Neural progenitor cell (in vitro differentiated cells): Measurements from ENCODE around the gene LAP3. TPM values are rescaled to one million over a fixed set of nuclear protein-coding genes. Genes with fewer than 3 reads are reported as not detected.

Source experiments
- DNase-seq: peaks from one replicate; pipeline ENCODE4 v3.0.0-alpha.2; 2016; ENCODE audit warnings: low spot score
- H2AFZ ChIP-seq: fragments of 200-600 bp; sonication (generic); replicated peaks from 2 replicates; pipeline ENCODE4 v1.6.1; 2016; ENCODE audit warnings: antibody characterized with exemption
- H3F3A ChIP-seq: fragments of 200-600 bp; sonication (generic); 2 replicates; pipeline ENCODE4 v1.6.1; 2016; ENCODE audit warnings: antibody characterized with exemption, low read depth
- H3K27ac ChIP-seq: fragments of 200-600 bp; sonication (generic); 2 replicates; pipeline ENCODE4 v1.5.1; 2016; ENCODE audit warnings: mild to moderate bottlenecking
- H3K27me3 ChIP-seq: fragments of 200-600 bp; sonication (generic); 2 replicates; pipeline ENCODE4 v1.6.1; 2016; ENCODE audit warnings: mild to moderate bottlenecking, moderate library complexity
- H3K36me3 ChIP-seq: fragments of 200-600 bp; sonication (generic); 2 replicates; pipeline ENCODE4 v1.5.1; 2016
- H3K4me1 ChIP-seq: fragments of 200-600 bp; sonication (generic); 2 replicates; pipeline ENCODE4 v1.6.1; 2016; ENCODE audit warnings: mixed run types
- H3K4me2 ChIP-seq: fragments of 200-600 bp; sonication (generic); 2 replicates; pipeline ENCODE4 v1.6.1; 2016
- H3K4me3 ChIP-seq: fragments of 200-600 bp; sonication (generic); 2 replicates; pipeline ENCODE4 v1.5.1; 2016
- H3K79me2 ChIP-seq: fragments of 200-600 bp; sonication (generic); 2 replicates; pipeline ENCODE4 v1.6.1; 2016; ENCODE audit warnings: low read depth
- H3K9ac ChIP-seq: fragments of 200-600 bp; sonication (generic); 2 replicates; pipeline ENCODE4 v1.6.1; 2016
- H3K9me3 ChIP-seq: fragments of 200-600 bp; sonication (generic); 2 replicates; pipeline ENCODE4 v1.5.1; 2016; ENCODE audit warnings: low read depth
- H4K20me1 ChIP-seq: fragments of 200-600 bp; sonication (generic); 2 replicates; pipeline ENCODE4 v1.6.1; 2016; ENCODE audit warnings: low read depth
- H3K27ac Mint-ChIP-seq: 3 replicates; pipeline ENCODE4 v1.8.0; 2021; ENCODE audit warnings: mixed read lengths
- H3K27me3 Mint-ChIP-seq: 2 replicates; pipeline ENCODE4 v1.8.0; 2022; ENCODE audit warnings: low read depth, mild to moderate bottlenecking, inconsistent platforms, moderate library complexity, mixed read lengths; ENCODE audit not compliant: insufficient read depth
- H3K36me3 Mint-ChIP-seq: 3 replicates; pipeline ENCODE4 v1.8.0; 2021; ENCODE audit warnings: mixed read lengths
- H3K4me1 Mint-ChIP-seq: 3 replicates; pipeline ENCODE4 v1.8.0; 2021; ENCODE audit warnings: mixed read lengths
- H3K4me3 Mint-ChIP-seq: 3 replicates; pipeline ENCODE4 v1.8.0; 2021; ENCODE audit warnings: mild to moderate bottlenecking, moderate library complexity, mixed read lengths
- H3K9me3 Mint-ChIP-seq: 3 replicates; pipeline ENCODE4 v1.8.0; 2020; ENCODE audit warnings: mixed read lengths
- CTCF ChIP-seq: fragments of 200-600 bp; sonication (generic); IDR thresholded peaks from 2 replicates; pipeline ENCODE4 v1.5.1; 2017; ENCODE audit warnings: antibody characterized with exemption, mild to moderate bottlenecking
- EZH2 ChIP-seq: fragments of 200-600 bp; sonication (generic); IDR thresholded peaks from 2 replicates; pipeline ENCODE4 v1.6.1; 2017; ENCODE audit warnings: antibody characterized with exemption, mild to moderate bottlenecking, moderate library complexity
- EZH2phosphoT487 ChIP-seq: fragments of 200-600 bp; sonication (generic); IDR thresholded peaks from 2 replicates; pipeline ENCODE4 v1.6.1; 2017; ENCODE audit warnings: antibody characterized with exemption
- total RNA-seq: library from RNA; depleted of rRNA; stranded (reverse); fragments of >200 nt; gene quantifications from 2 replicates; pipeline ENCODE4 v1.2.3, GENCODE V29; 2015; ENCODE audit warnings: low replicate concordance

The LAP3 gene
- total RNA-seq, 1 donor from 2014 or later = 58.3 TPM

- H3K36me3 Mint-ChIP-seq = peaks cover 12% of the 10 kb centered on the region
- Histone ChIP-seq H3K9ac (no peak overlapping the region), H3K27ac (no peak overlapping the region), H3K27me3 (no peaks in the 10 kb centered on the region), H3K79me2 (no peaks in the 10 kb centered on the region), H3K4me2 (no peak overlapping the region), H3K36me3 (no peaks in the 10 kb centered on the region), H2AFZ (no peak overlapping the region), H3K4me1 (no peaks in the 10 kb centered on the region), H3K4me3 (no peak overlapping the region), H4K20me1 (no peaks in the 10 kb centered on the region), H3K9me3 (no peaks in the 10 kb centered on the region), H3F3A (no peaks in the 10 kb centered on the region)
- DNase-seq = no peak
- TF ChIP-seq EZH2phosphoT487 (no peak), EZH2 (no peak), CTCF (no peak)
- H3K4me3 Mint-ChIP-seq = no peak overlapping the region
- H3K27me3 Mint-ChIP-seq = no peaks in the 10 kb centered on the region
- H3K27ac Mint-ChIP-seq = no peak overlapping the region
- no peaks in the 10 kb centered on the region for H3K4me1 Mint-ChIP-seq
- H3K9me3 Mint-ChIP-seq = no peaks in the 10 kb centered on the region
These were observed 18.5 kb downstream of the LAP3 start for GRCh38 chr4:17595471-17596005.

- H3K27ac Mint-ChIP-seq = no peak overlapping the region
- Histone ChIP-seq H3K4me1 (no peaks in the 10 kb centered on the region), H3K9me3 (no peaks in the 10 kb centered on the region), H3K27me3 (no peaks in the 10 kb centered on the region), H3K36me3 (peaks cover 2% of the 10 kb centered on the region), H3F3A (no peaks in the 10 kb centered on the region), H3K4me3 (no peak overlapping the region), H2AFZ (no peak overlapping the region), H3K79me2 (no peaks in the 10 kb centered on the region), H3K4me2 (no peak overlapping the region), H3K9ac (no peak overlapping the region), H3K27ac (no peak overlapping the region), H4K20me1 (no peaks in the 10 kb centered on the region)
- TF ChIP-seq EZH2 (no peak), CTCF (peak; percentile 50)
- H3K9me3 Mint-ChIP-seq = no peaks in the 10 kb centered on the region
- no peak overlapping the region for H3K4me3 Mint-ChIP-seq
- no peak for DNase-seq
- no peaks in the 10 kb centered on the region for H3K4me1 Mint-ChIP-seq
- no peaks in the 10 kb centered on the region for H3K27me3 Mint-ChIP-seq
- peaks cover 9% of the 10 kb centered on the region for H3K36me3 Mint-ChIP-seq
These were observed 20.5 kb downstream of the LAP3 start for GRCh38 chr4:17597517-17597916.

- TF ChIP-seq EZH2 (no peak), CTCF (no peak), EZH2phosphoT487 (no peak)
- H3K4me2 ChIP-seq = no peak overlapping the region
- H3K27me3 Mint-ChIP-seq = no peaks in the 10 kb centered on the region
- no peaks in the 10 kb centered on the region for H3K9me3 Mint-ChIP-seq
- H3K79me2 ChIP-seq = no peaks in the 10 kb centered on the region
- no peaks in the 10 kb centered on the region for H3K9me3 ChIP-seq
- no peaks in the 10 kb centered on the region for H3K4me1 Mint-ChIP-seq
- no peak overlapping the region for H3K4me3 ChIP-seq
- no peaks in the 10 kb centered on the region for H4K20me1 ChIP-seq
- H3K27ac ChIP-seq = no peak overlapping the region
- peaks cover 2% of the 10 kb centered on the region for H3K36me3 ChIP-seq
- H3K36me3 Mint-ChIP-seq = peaks cover 9% of the 10 kb centered on the region
- no peak for DNase-seq
- no peak overlapping the region for H3K4me3 Mint-ChIP-seq
- no peak overlapping the region for H2AFZ ChIP-seq
- no peaks in the 10 kb centered on the region for H3K4me1 ChIP-seq
- H3K27me3 ChIP-seq = no peaks in the 10 kb centered on the region
- no peak overlapping the region for H3K27ac Mint-ChIP-seq
- H3K9ac ChIP-seq = no peak overlapping the region
- no peaks in the 10 kb centered on the region for H3F3A ChIP-seq
These were observed 22.8 kb downstream of the LAP3 start for GRCh38 chr4:17599826-17600225.
